ENCODE measurements around the gene PDP2. TPM values are rescaled to one million over a fixed set of nuclear protein-coding genes. Genes with fewer than 3 reads are reported as not detected.

PDP2 gene
- total RNA-seq, 2 donors from 2014 or later = 4.4 to 6.9 TPM

DNA sequence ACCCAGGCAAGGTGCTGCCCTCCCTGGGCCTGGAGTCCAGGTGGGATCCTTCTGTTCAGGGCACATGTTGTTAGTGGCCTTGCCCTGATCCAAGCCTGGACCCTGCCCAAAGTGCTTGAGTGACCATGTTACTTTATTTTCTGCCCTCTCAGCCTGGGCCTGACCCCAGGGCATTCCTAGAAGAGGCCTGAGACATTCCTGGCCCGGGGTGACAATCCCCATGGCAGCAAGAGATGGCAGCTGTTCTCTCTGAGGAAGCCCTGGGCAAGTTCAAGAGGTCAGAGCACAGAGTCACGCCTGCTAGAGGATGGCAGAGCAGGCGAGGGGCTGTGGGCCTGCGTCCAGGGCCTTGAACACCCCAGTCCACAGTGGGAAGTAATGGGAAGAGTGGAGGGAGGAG lies 33.4 kb downstream of the PDP2 start:
- H3K27ac ChIP-seq = no peak overlapping the region
- ATAC-seq (no peak), DNase-seq (no peak)
- 65 to 76% methylated on average over 4 of the region's 4 CpGs for WGBS, 2 donors
- H3K27me3 ChIP-seq = no peaks in the 10 kb centered on the region
- TF ChIP-seq, protein P1, sequence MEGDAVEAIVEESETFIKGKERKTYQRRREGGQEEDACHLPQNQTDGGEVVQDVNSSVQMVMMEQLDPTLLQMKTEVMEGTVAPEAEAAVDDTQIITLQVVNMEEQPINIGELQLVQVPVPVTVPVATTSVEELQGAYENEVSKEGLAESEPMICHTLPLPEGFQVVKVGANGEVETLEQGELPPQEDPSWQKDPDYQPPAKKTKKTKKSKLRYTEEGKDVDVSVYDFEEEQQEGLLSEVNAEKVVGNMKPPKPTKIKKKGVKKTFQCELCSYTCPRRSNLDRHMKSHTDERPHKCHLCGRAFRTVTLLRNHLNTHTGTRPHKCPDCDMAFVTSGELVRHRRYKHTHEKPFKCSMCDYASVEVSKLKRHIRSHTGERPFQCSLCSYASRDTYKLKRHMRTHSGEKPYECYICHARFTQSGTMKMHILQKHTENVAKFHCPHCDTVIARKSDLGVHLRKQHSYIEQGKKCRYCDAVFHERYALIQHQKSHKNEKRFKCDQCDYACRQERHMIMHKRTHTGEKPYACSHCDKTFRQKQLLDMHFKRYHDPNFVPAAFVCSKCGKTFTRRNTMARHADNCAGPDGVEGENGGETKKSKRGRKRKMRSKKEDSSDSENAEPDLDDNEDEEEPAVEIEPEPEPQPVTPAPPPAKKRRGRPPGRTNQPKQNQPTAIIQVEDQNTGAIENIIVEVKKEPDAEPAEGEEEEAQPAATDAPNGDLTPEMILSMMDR (IDR thresholded peaks at IDR 0.05) = no peak
- TF ChIP-seq POLR2A (IDR thresholded peaks at IDR 0.05) = no peak
- no peaks in the 10 kb centered on the region for H3K4me1 ChIP-seq
- H3K9me3 ChIP-seq = no peaks in the 10 kb centered on the region
- intact Hi-C loops (cut with DNase I) = no loop called here
- H3K36me3 ChIP-seq (replicated peaks in 1 of 2; ENCODE audit: insufficient read depth in 1 of 2, low read depth in 2 of 2) = no peaks in the 10 kb centered on the region
- no peak overlapping the region for H3K4me3 ChIP-seq

DNA sequence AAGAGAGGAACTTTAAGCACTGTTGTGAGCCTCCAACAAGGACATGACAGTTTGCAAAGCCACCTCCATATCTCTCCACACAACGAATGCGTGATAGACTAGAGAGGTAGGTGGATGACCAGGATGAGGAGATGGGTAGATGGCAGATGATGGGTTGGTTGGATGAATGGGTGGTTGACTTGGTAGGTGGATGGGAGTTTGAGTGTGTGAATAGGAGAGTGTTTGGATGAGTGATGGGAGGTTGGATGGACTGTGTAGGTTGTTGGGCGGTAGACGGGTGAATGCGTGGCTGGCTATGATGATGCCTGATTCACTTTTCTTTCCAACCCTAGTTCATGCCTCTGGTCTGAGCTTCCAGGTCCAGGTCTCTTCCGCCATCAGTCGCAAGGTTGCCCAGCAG lies 34.2 kb downstream of the PDP2 start:
- Histone ChIP-seq H3K4me1 (no peaks in the 10 kb centered on the region), H3K27me3 (no peaks in the 10 kb centered on the region), H3K4me3 (no peak overlapping the region), H3K9me3 (no peaks in the 10 kb centered on the region), H3K27ac (no peak overlapping the region), H3K36me3 (replicated peaks in 1 of 2; ENCODE audit: insufficient read depth in 1 of 2, low read depth in 2 of 2) (no peaks in the 10 kb centered on the region)
- no peak for DNase-seq
- intact Hi-C loops (cut with DNase I) = no loop called here
- WGBS, 2 donors = 92 to 94% methylated on average over 7 of the region's 7 CpGs
- TF ChIP-seq, protein P1 (IDR thresholded peaks at IDR 0.05) = no peak
- no peak for TF ChIP-seq POLR2A (IDR thresholded peaks at IDR 0.05)
- ATAC-seq = no peak

DNA sequence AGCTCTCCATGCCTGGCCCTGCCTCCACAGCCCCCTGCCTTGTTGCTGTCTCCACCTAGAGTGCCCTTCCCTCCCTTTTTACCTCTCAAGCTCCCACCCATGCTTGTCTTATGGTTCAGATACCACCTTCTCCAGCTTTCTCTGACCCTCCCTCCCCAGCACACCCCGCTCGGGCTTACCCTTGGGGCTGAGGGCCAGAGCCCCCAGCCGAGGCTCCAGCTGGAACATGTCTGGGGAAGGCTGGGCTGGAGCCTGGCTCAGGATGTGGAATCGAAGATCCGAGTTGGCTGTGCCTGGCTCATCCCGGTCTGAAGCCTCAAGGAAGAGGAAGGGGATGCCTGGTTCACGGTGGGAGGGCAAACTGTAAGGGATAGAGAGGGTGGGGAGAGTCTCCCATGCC lies 34.7 kb downstream of the PDP2 start:
- 68 to 71% methylated on average over 7 of the region's 7 CpGs for WGBS, 2 donors
- H3K4me1 ChIP-seq = no peaks in the 10 kb centered on the region
- intact Hi-C loops (cut with DNase I) = no loop called here
- no peaks in the 10 kb centered on the region for H3K9me3 ChIP-seq
- no peak for TF ChIP-seq POLR2A (IDR thresholded peaks at IDR 0.05)
- DNase-seq (no peak), ATAC-seq (no peak)
- no peaks in the 10 kb centered on the region for H3K27me3 ChIP-seq
- H3K4me3 ChIP-seq = no peak overlapping the region
- H3K36me3 ChIP-seq (replicated peaks in 1 of 2; ENCODE audit: insufficient read depth in 1 of 2, low read depth in 2 of 2) = no peaks in the 10 kb centered on the region
- no peak overlapping the region for H3K27ac ChIP-seq

DNA sequence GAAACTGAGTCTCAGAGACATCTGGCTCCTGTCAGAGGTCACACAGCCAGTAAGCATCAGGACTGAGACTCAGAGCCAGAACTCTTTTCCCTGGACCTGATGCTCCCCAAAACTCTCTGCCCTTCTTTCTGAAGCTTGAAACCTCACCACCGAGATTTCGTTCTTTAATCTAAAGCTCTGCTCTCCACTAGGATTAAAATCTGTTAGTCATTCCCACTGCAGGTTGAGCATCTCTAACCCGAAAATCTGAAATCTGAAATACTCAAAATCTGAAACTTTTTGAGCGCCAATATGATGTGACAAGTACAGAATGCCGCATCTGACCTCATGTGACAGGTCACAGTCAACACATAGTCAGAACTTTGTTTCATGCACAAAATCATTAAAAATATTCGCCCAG lies 36.2 kb downstream of the PDP2 start:
- Histone ChIP-seq H3K4me3 (no peak overlapping the region), H3K9me3 (no peaks in the 10 kb centered on the region), H3K27me3 (no peaks in the 10 kb centered on the region), H3K4me1 (no peaks in the 10 kb centered on the region), H3K36me3 (replicated peaks in 1 of 2; ENCODE audit: insufficient read depth in 1 of 2, low read depth in 2 of 2) (no peaks in the 10 kb centered on the region), H3K27ac (no peak overlapping the region)
- 70 to 82% methylated on average over 6 of the region's 6 CpGs for WGBS, 2 donors
- no peak for ATAC-seq
- DNase-seq = no peak
- intact Hi-C loops (cut with DNase I) = no loop called here
- TF ChIP-seq, protein P1 (IDR thresholded peaks at IDR 0.05) = no peak
- TF ChIP-seq POLR2A (IDR thresholded peaks at IDR 0.05) = no peak

DNA sequence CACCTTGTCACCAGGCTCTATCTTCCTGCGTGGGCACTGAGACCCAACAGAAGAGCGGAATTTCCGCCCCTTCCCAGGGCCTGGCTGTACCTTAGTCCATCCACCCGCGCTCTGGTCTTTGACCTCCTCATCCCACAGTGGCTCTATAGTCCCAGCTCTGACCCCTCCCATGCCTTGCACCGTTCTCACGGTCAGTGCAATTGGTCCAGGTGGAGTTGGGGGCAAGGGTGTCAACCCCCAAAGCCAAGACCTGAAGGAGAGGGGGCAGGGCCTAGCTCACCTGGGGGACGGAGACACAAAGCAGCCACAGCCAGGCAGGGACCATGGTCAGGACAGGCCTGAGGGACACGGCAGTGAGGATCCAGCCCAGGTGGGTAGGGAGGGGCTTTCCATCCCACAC lies 37.4 kb downstream of the PDP2 start:
- no peak overlapping the region for H3K4me3 ChIP-seq
- intact Hi-C loops (cut with DNase I) = no loop called here
- H3K27me3 ChIP-seq = no peaks in the 10 kb centered on the region
- no peaks in the 10 kb centered on the region for H3K4me1 ChIP-seq
- 76 to 81% methylated on average over 5 to 9 of the region's 9 CpGs for WGBS, 2 donors
- no peak for DNase-seq
- no peaks in the 10 kb centered on the region for H3K9me3 ChIP-seq
- no peaks in the 10 kb centered on the region for H3K36me3 ChIP-seq (replicated peaks in 1 of 2; ENCODE audit: insufficient read depth in 1 of 2, low read depth in 2 of 2)
- TF ChIP-seq, protein P1 (IDR thresholded peaks at IDR 0.05) = no peak
- TF ChIP-seq POLR2A (IDR thresholded peaks at IDR 0.05) = no peak
- no peak overlapping the region for H3K27ac ChIP-seq
- ATAC-seq = no peak

All from body of pancreas (tissue), 4 donors.